Measurements from ENCODE around the gene APOL3.
A peak's percentile ranks its signal among the peaks of the same experiment; 100 is the strongest.
"Not testable (repeated sequence)": the region's sequence is repeated elsewhere in the genome, so short reads cannot be mapped to it uniquely, and the experiment has no call there.

The APOL3 gene

GRCh38 chr22:36165141-36165540 is 4.6 kb upstream of the APOL3 start:
- in situ Hi-C loops (cut with HindIII; ENCODE audit: low pct_unique_long_range_greater_than_20kb, low sequenced_read_pairs) = no loop called here
- TF ChIP-seq JUND (IDR thresholded peaks at IDR 0.05; ENCODE audit: low read depth) = no peak
- DNase-seq (ENCODE audit: low read depth in 1 of 2, low spot score in 1 of 2) = no peak

- no peak for DNase-seq (ENCODE audit: low read depth in 1 of 2, low spot score in 1 of 2)
- in situ Hi-C loops (cut with HindIII; ENCODE audit: low pct_unique_long_range_greater_than_20kb, low sequenced_read_pairs) = no loop called here
- no peak for TF ChIP-seq JUND (IDR thresholded peaks at IDR 0.05; ENCODE audit: low read depth)
Measured at GRCh38 chr22:36164621-36165020, 4.1 kb upstream of the APOL3 start.

GRCh38 chr22:36163497-36163896 is 2.9 kb upstream of the APOL3 start:
- in situ Hi-C loops (cut with HindIII; ENCODE audit: low pct_unique_long_range_greater_than_20kb, low sequenced_read_pairs) = no loop called here
- no peak for DNase-seq (ENCODE audit: low read depth in 1 of 2, low spot score in 1 of 2)
- no peak for TF ChIP-seq JUND (IDR thresholded peaks at IDR 0.05; ENCODE audit: low read depth)

- DNase-seq (ENCODE audit: low read depth in 1 of 2, low spot score in 1 of 2) = no peak
- in situ Hi-C loops (cut with HindIII; ENCODE audit: low pct_unique_long_range_greater_than_20kb, low sequenced_read_pairs) = no loop called here
- no peak for TF ChIP-seq JUND (IDR thresholded peaks at IDR 0.05; ENCODE audit: low read depth)
Measured at GRCh38 chr22:36162127-36163034, 1.8 kb upstream of the APOL3 start.

GRCh38 chr22:36161793-36162126 is 1.2 kb upstream of the APOL3 start:
- DNase-seq (ENCODE audit: low read depth in 1 of 2, low spot score in 1 of 2); in situ Hi-C loops (cut with HindIII; ENCODE audit: low pct_unique_long_range_greater_than_20kb, low sequenced_read_pairs): not testable (repeated sequence)

- DNase-seq (ENCODE audit: low read depth in 1 of 2, low spot score in 1 of 2) = peak in 1 of 2 experiments; percentile 30
- in situ Hi-C loops (cut with HindIII; ENCODE audit: low pct_unique_long_range_greater_than_20kb, low sequenced_read_pairs) = no loop called here
- TF ChIP-seq JUND (IDR thresholded peaks at IDR 0.05; ENCODE audit: low read depth) = no peak
Measured at GRCh38 chr22:36156515-36157419, 3.8 kb downstream of the APOL3 start.

- no peak for TF ChIP-seq JUND (IDR thresholded peaks at IDR 0.05; ENCODE audit: low read depth)
- in situ Hi-C loops (cut with HindIII; ENCODE audit: low pct_unique_long_range_greater_than_20kb, low sequenced_read_pairs) = no loop called here
Measured at GRCh38 chr22:36156119-36156514, 4.4 kb downstream of the APOL3 start.

GRCh38 chr22:36155702-36156101 is 4.9 kb downstream of the APOL3 start:
- DNase-seq (ENCODE audit: low read depth in 1 of 2, low spot score in 1 of 2) = no peak
- in situ Hi-C loops (cut with HindIII; ENCODE audit: low pct_unique_long_range_greater_than_20kb, low sequenced_read_pairs) = no loop called here
- TF ChIP-seq JUND (IDR thresholded peaks at IDR 0.05; ENCODE audit: low read depth) = no peak

More at GRCh38 chr22:36156119-36156514, 4.4 kb downstream of the APOL3 start:
- DNase-seq (ENCODE audit: low read depth in 1 of 2, low spot score in 1 of 2) = no peak

- DNase-seq (ENCODE audit: low read depth in 1 of 2, low spot score in 1 of 2) = no peak
- in situ Hi-C loops (cut with HindIII; ENCODE audit: low pct_unique_long_range_greater_than_20kb, low sequenced_read_pairs) = no loop called here
- TF ChIP-seq JUND (IDR thresholded peaks at IDR 0.05; ENCODE audit: low read depth) = no peak
Measured at GRCh38 chr22:36154423-36154945, 6.1 kb downstream of the APOL3 start.

- in situ Hi-C loops (cut with HindIII; ENCODE audit: low pct_unique_long_range_greater_than_20kb, low sequenced_read_pairs) = no loop called here
- no peak for TF ChIP-seq JUND (IDR thresholded peaks at IDR 0.05; ENCODE audit: low read depth)
- no peak for DNase-seq (ENCODE audit: low read depth in 1 of 2, low spot score in 1 of 2)
Measured at GRCh38 chr22:36153501-36154422, 6.8 kb downstream of the APOL3 start.

- DNase-seq (ENCODE audit: low read depth in 1 of 2, low spot score in 1 of 2); in situ Hi-C loops (cut with HindIII; ENCODE audit: low pct_unique_long_range_greater_than_20kb, low sequenced_read_pairs): not testable (repeated sequence)
Measured at GRCh38 chr22:36152821-36153220, 7.7 kb downstream of the APOL3 start.

- no peak for TF ChIP-seq JUND (IDR thresholded peaks at IDR 0.05; ENCODE audit: low read depth)
Measured at GRCh38 chr22:36152088-36152487, 8.5 kb downstream of the APOL3 start.

More at GRCh38 chr22:36152088-36152487, 8.5 kb downstream of the APOL3 start:
- in situ Hi-C loops (cut with HindIII; ENCODE audit: low pct_unique_long_range_greater_than_20kb, low sequenced_read_pairs) = no loop called here
- no peak for DNase-seq (ENCODE audit: low read depth in 1 of 2, low spot score in 1 of 2)
